GM13976 (cell line): ENCODE results near the gene RCC2.
"Not testable (repeated sequence)": the region's sequence is repeated elsewhere in the genome, so short reads cannot be mapped to it uniquely, and the experiment has no call there.

Experiments
- DNase-seq: peaks from one replicate; pipeline ENCODE4 v3.0.0; 2012; ENCODE audit warnings: low spot score
- in situ Hi-C: fragments of 300-500 bp; cut with MboI; formaldehyde crosslinking; loops from one replicate; pipeline ENCODE4 v1.12.0; 2022; ENCODE audit warnings: low sequenced_read_pairs, mixed read lengths, inconsistent platforms; ENCODE audit not compliant: unreplicated experiment
- TF ChIP-seq, protein P1 (sequence below): IDR thresholded peaks from 2 replicates; pipeline ENCODE4 v1.5.1; 2012; ENCODE audit warnings: borderline replicate concordance, mild to moderate bottlenecking; ENCODE audit not compliant: insufficient read depth; ENCODE audit errors: extremely low read depth, missing control alignments, control extremely low read depth

RCC2 gene

DNA sequence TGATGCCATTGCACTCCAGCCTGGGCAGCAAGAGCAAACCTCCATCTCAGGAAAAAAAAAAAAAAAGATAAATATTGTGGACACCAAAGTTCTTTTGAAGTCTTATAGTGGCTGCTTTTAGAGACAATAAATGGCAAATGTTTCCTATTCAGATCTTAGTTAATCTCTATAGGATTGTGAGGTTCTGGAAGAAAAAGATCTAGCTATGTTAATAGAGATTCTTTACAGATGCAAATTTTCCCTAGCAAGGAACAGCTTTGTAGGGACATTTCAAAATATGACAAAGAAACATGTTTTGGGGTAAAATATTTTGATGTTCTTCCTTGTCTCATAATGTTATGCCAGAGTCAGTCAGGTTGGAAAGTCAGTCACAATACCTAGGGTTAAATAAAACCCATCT, 24.5 kb upstream of the RCC2 start:
- DNase-seq: no peak
- in situ Hi-C loops: no loop called here
- TF ChIP-seq, protein P1, sequence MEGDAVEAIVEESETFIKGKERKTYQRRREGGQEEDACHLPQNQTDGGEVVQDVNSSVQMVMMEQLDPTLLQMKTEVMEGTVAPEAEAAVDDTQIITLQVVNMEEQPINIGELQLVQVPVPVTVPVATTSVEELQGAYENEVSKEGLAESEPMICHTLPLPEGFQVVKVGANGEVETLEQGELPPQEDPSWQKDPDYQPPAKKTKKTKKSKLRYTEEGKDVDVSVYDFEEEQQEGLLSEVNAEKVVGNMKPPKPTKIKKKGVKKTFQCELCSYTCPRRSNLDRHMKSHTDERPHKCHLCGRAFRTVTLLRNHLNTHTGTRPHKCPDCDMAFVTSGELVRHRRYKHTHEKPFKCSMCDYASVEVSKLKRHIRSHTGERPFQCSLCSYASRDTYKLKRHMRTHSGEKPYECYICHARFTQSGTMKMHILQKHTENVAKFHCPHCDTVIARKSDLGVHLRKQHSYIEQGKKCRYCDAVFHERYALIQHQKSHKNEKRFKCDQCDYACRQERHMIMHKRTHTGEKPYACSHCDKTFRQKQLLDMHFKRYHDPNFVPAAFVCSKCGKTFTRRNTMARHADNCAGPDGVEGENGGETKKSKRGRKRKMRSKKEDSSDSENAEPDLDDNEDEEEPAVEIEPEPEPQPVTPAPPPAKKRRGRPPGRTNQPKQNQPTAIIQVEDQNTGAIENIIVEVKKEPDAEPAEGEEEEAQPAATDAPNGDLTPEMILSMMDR: no peak

DNA sequence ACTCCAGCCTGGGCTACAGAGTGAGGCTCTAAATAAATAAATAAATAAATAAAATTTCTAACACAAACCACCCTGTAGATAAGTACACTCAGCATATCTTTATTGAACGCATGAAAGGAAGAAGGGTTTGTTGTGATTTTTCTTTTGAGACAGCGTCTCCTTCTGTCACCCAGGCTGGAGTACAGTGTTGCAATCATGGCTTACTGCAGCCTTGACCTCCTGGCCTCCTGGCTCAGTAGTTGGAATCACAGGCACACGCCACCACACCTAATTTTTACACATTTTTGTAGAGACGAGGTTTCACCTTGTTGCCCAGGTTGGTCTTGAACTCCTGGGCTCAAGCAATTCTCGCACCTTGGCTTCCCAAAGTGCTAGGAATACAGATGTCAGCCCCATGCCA, 23.2 kb upstream of the RCC2 start:
- TF ChIP-seq, protein P1: no peak
- in situ Hi-C loops: no loop called here

DNA sequence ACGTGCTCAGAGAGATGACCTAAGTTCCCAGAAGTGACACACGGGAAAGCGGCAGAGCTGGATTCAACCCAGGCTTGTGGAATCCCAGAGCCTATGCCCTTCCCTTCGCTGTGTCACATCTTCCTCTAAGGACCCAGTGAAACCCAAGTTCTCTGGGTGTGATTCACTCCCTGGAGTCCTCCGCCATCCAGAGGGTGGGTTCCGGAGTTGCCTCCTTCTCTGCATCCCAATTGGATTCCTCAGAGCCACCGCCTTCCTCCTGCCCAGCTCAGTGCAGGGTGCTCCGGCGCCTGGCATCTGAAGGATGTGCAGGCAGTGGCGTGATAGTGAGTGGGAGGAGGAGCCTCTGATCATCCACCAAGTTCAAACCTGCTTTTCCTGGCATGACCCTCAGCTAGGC, 20.7 kb upstream of the RCC2 start:
- DNase-seq: no peak
- TF ChIP-seq, protein P1: no peak
- in situ Hi-C loops: no loop called here

More for the DNA sequence above, 23.2 kb upstream of the RCC2 start:
- no peak for DNase-seq

DNA sequence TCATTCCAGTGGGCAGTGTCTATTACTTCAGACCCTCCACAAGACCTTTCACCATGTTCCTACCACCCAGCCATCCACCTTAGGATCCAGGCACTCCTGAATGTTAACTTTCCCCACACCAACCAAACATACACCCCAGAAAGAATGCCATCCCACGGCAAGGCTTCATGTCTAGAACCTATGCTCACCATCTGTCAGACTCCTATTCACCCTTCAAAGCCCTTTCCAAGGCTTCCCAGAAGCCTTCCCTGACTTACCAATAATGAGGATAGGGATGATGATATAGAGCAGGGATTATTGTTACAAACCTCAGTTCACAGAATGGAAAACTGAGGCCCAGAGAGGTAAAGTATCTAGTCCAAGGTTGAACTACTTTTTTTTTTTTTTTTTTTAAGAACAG, 19.3 kb upstream of the RCC2 start:
- in situ Hi-C loops: no loop called here
- TF ChIP-seq, protein P1: no peak
- DNase-seq: no peak

DNA sequence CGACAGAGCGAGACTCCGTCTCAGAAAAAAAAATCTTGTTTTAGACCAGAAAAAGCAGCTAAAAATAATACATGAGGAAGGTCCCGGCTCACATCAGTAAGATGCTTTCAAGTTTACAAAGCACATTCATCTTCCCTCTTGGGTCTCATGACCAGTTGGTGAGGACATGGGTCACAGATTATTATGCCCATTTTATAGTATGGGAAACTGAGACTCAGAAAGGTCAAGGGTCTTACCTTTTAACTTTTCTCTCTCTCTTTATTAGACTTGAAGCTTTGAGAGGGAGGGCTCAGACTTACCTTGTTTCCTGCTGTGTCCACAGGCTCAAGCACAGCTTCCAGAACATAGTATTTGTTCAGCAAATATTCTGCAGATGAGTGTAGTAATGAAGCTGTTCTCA, 13.2 kb upstream of the RCC2 start:
- TF ChIP-seq, protein P1: no peak
- no peak for DNase-seq
- in situ Hi-C loops: no loop called here

DNA sequence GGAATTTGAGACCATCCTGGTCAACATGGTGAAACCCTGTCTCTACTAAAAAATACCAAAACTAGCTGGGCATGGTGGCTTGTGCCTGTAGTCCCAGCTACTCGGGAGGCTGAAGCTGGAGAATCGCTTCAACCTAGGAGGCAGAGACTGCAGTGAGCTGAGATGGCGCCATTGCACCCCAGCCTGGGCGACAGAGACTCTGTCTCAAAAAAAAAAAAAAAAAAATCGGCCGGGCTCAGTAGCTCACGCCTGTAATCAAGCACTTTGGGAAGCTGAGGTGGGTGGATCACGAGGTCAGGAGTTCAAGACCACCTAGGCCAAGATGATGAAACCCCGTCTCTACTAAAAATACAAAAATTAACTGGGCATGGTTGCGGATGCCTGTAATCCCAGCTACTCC, 12.7 kb upstream of the RCC2 start:
- DNase-seq, in situ Hi-C loops: not testable (repeated sequence)

DNA sequence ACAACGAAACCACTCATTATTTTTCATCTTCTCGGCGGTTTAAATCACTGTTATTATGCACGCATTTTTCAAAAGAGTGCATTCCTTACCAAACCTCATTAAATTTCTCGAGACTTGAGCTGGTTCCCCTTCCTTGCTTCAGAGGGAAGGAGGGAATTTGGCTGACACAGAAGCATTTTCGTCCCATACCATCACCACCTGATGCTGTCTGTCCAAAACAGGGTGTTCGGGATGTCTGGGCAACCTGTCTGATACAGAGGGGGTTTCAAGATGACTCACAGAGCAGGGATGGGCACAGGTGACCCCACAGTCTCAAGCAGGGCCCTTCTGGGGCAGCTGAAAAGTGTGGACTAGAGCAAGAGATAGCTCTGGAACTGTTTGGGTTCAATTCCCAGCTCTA, 12.3 kb upstream of the RCC2 start:
- no peak for DNase-seq
- in situ Hi-C loops: no loop called here
- TF ChIP-seq, protein P1: no peak

DNA sequence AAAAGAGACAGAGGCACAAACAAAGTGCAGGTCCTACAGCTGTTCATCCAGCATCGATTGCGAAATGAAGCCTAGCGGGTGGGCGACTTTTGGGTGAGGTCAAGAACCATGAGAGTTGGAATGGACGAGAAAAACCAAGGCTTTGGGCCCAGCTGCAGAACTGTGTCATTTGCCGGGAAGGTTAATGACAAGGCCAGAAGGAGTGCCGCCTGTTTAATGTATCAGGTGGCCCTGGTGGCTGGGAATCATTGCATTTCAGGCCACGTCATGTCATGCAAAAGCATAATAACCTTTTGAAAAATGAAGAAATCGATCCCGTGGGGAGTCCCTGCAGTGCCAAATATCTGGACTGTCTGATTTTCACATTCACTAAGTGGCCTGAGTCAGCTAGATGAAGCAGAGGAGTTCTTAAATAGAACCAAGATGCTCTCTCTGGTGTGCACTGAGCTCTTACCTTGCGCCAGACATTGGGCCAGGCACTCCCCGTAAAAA, 8.1 kb upstream of the RCC2 start:
- no peak for DNase-seq
- TF ChIP-seq, protein P1: no peak
- in situ Hi-C loops: no loop called here
